HUES48 (cell line): ENCODE data around the gene EPHA1.

Experiments
- H3K27ac ChIP-seq: one replicate; pipeline ENCODE4 v1.7.0; 2013; ENCODE audit warnings: low read depth, low read length, inconsistent platforms
- H3K27me3 ChIP-seq: 2 replicates; pipeline ENCODE4 v1.6.1; 2013; ENCODE audit warnings: mild to moderate bottlenecking, low read length; ENCODE audit not compliant: control insufficient read depth, insufficient read depth
- H3K36me3 ChIP-seq: 2 replicates; pipeline ENCODE4 v1.6.1; 2013; ENCODE audit warnings: low read length; ENCODE audit not compliant: control insufficient read depth, insufficient read depth
- H3K4me1 ChIP-seq: 2 replicates; pipeline ENCODE4 v1.6.1; 2013; ENCODE audit warnings: mild to moderate bottlenecking, low read length; ENCODE audit not compliant: control insufficient read depth, insufficient read depth
- H3K4me3 ChIP-seq: 2 replicates; pipeline ENCODE4 v1.5.1; 2013; ENCODE audit warnings: mild to moderate bottlenecking, low read depth, low read length
- H3K9ac ChIP-seq: 2 replicates; pipeline ENCODE4 v1.6.1; 2013; ENCODE audit warnings: mild to moderate bottlenecking, low read depth, low read length, moderate library complexity
- H3K9me3 ChIP-seq: 2 replicates; pipeline ENCODE4 v1.6.1; 2013; ENCODE audit warnings: low read length; ENCODE audit not compliant: control insufficient read depth, insufficient read depth

EPHA1 gene

GRCh38 chr7:143408686-143409561, at the start of gene EPHA1:
TSS of gene EPHA1 (minus strand) at chr7:143408856. CDS start at chr7:143408805, 51 bp downstream.
- Histone ChIP-seq H3K4me1 (peaks cover 70% of the 10 kb centered on the region), H3K9ac (peak within 1 kb of the TSS; percentile 82), H3K27me3 (no peaks in the 10 kb centered on the region), H3K9me3 (no peaks in the 10 kb centered on the region), H3K36me3 (peaks cover 16% of the 10 kb centered on the region), H3K27ac (peak within 1 kb of the TSS; percentile 84), H3K4me3 (peak within 1 kb of the TSS; percentile 88)

GRCh38 chr7:143458263-143458662, 49.6 kb upstream of the EPHA1 start:
- Histone ChIP-seq H3K4me1 (no peaks in the 10 kb centered on the region), H3K27ac (no peak overlapping the region), H3K9me3 (peaks cover 6% of the 10 kb centered on the region; the same call in 1 of the 2 replicates), H3K4me3 (no peak overlapping the region), H3K27me3 (no peaks in the 10 kb centered on the region), H3K9ac (no peak overlapping the region), H3K36me3 (no peaks in the 10 kb centered on the region)

- Histone ChIP-seq H3K4me3 (no peak overlapping the region), H3K9ac (no peak overlapping the region), H3K36me3 (no peaks in the 10 kb centered on the region), H3K9me3 (peaks cover 3% of the 10 kb centered on the region; the same call in 1 of the 2 replicates), H3K4me1 (no peaks in the 10 kb centered on the region), H3K27me3 (no peaks in the 10 kb centered on the region), H3K27ac (no peak overlapping the region)
These were observed 48.5 kb upstream of the EPHA1 start for GRCh38 chr7:143456992-143457793.

GRCh38 chr7:143455942-143456341, 47.3 kb upstream of the EPHA1 start:
- no peaks in the 10 kb centered on the region for H3K27me3 ChIP-seq
- H3K9me3 ChIP-seq, result no peaks in the 10 kb centered on the region
- no peaks in the 10 kb centered on the region for H3K4me1 ChIP-seq
- no peak overlapping the region for H3K27ac ChIP-seq
- no peak overlapping the region for H3K9ac ChIP-seq
- H3K36me3 ChIP-seq, result no peaks in the 10 kb centered on the region
- no peak overlapping the region for H3K4me3 ChIP-seq

GRCh38 chr7:143455491-143455890, 46.8 kb upstream of the EPHA1 start:
- H3K36me3 ChIP-seq, result no peaks in the 10 kb centered on the region
- H3K4me3 ChIP-seq, result no peak overlapping the region
- H3K27ac ChIP-seq, result no peak overlapping the region
- no peaks in the 10 kb centered on the region for H3K4me1 ChIP-seq
- no peak overlapping the region for H3K9ac ChIP-seq
- H3K9me3 ChIP-seq, result no peaks in the 10 kb centered on the region
- H3K27me3 ChIP-seq, result no peaks in the 10 kb centered on the region

- H3K4me1 ChIP-seq, result no peaks in the 10 kb centered on the region
- H3K27me3 ChIP-seq, result no peaks in the 10 kb centered on the region
- H3K36me3 ChIP-seq, result no peaks in the 10 kb centered on the region
- no peak overlapping the region for H3K27ac ChIP-seq
- H3K4me3 ChIP-seq, result no peak overlapping the region
- no peak overlapping the region for H3K9ac ChIP-seq
- H3K9me3 ChIP-seq, result no peaks in the 10 kb centered on the region
These were observed 45.5 kb upstream of the EPHA1 start for GRCh38 chr7:143454091-143454680.

- no peaks in the 10 kb centered on the region for H3K36me3 ChIP-seq
- H3K4me3 ChIP-seq, result no peak overlapping the region
- no peaks in the 10 kb centered on the region for H3K9me3 ChIP-seq
- H3K27me3 ChIP-seq, result no peaks in the 10 kb centered on the region
- no peak overlapping the region for H3K27ac ChIP-seq
- no peaks in the 10 kb centered on the region for H3K4me1 ChIP-seq
- H3K9ac ChIP-seq, result no peak overlapping the region
These were observed 43.8 kb upstream of the EPHA1 start for GRCh38 chr7:143452495-143452894.

- H3K4me3 ChIP-seq, result no peak overlapping the region
- H3K9ac ChIP-seq, result no peak overlapping the region
- no peaks in the 10 kb centered on the region for H3K4me1 ChIP-seq
- H3K27me3 ChIP-seq, result no peaks in the 10 kb centered on the region
- H3K9me3 ChIP-seq, result no peaks in the 10 kb centered on the region
- H3K36me3 ChIP-seq, result no peaks in the 10 kb centered on the region
- no peak overlapping the region for H3K27ac ChIP-seq
These were observed 43.1 kb upstream of the EPHA1 start for GRCh38 chr7:143451746-143452145.

GRCh38 chr7:143451122-143451521, 42.5 kb upstream of the EPHA1 start:
- H3K4me3 ChIP-seq, result no peak overlapping the region
- H3K36me3 ChIP-seq, result no peaks in the 10 kb centered on the region
- H3K9ac ChIP-seq, result no peak overlapping the region

GRCh38 chr7:143449793-143450192, 41.1 kb upstream of the EPHA1 start:
- Histone ChIP-seq H3K9ac (no peak overlapping the region), H3K36me3 (no peaks in the 10 kb centered on the region), H3K4me3 (no peak overlapping the region), H3K9me3 (no peaks in the 10 kb centered on the region), H3K4me1 (peaks cover 6% of the 10 kb centered on the region), H3K27me3 (no peaks in the 10 kb centered on the region), H3K27ac (no peak overlapping the region)

More at GRCh38 chr7:143451122-143451521, 42.5 kb upstream of the EPHA1 start:
- no peaks in the 10 kb centered on the region for H3K4me1 ChIP-seq
- H3K27ac ChIP-seq, result no peak overlapping the region
- H3K9me3 ChIP-seq, result no peaks in the 10 kb centered on the region
- no peaks in the 10 kb centered on the region for H3K27me3 ChIP-seq
